ENCODE results near the gene NCAN.

NCAN gene

GRCh38 chr19:19201697-19202630 lies 9.8 kb upstream of the NCAN start:
- TF ChIP-seq EGR1 (IDR thresholded peaks at IDR 0.05) (no peak), NFIC (IDR thresholded peaks at IDR 0.05) (no peak), REST (IDR thresholded peaks at IDR 0.05; ENCODE audit: low read depth) (no peak), TEAD4 (IDR thresholded peaks at IDR 0.05) (no peak), TAF1 (IDR thresholded peaks at IDR 0.05; ENCODE audit: low read depth) (no peak), TCF12 (IDR thresholded peaks at IDR 0.05; ENCODE audit: low read depth) (no peak), FOXM1 (IDR thresholded peaks at IDR 0.05; ENCODE audit: borderline replicate concordance, low read depth) (no peak), CREB1 (IDR thresholded peaks at IDR 0.05; ENCODE audit: low read depth) (no peak), YY1 (IDR thresholded peaks at IDR 0.05; ENCODE audit: low read depth) (no peak)
- TF ChIP-seq, protein P1, sequence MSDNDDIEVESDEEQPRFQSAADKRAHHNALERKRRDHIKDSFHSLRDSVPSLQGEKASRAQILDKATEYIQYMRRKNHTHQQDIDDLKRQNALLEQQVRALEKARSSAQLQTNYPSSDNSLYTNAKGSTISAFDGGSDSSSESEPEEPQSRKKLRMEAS (IDR thresholded peaks at IDR 0.05) = no peak

DNA sequence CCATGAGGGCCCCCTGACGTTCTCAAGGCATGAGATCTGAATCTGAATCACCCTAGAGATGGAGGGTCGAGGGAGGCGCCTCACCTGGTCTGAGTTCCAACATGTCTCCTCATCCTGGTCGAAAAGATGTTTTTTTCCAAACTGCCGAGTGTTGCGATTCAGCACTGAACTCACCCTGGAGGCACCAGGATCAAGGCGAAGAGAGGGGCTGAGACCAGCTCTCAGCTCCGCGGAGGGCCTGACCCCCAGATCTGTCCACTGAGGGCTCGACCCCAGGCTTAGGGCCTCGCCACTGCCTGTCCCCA lies 9.1 kb upstream of the NCAN start:
- TF ChIP-seq RAD21 (IDR thresholded peaks at IDR 0.05; ENCODE audit: low read depth) (no peak), CREB1 (IDR thresholded peaks at IDR 0.05; ENCODE audit: low read depth) (no peak), TAF1 (IDR thresholded peaks at IDR 0.05; ENCODE audit: low read depth) (no peak), TCF12 (IDR thresholded peaks at IDR 0.05; ENCODE audit: low read depth) (no peak), NFIC (IDR thresholded peaks at IDR 0.05) (no peak), TEAD4 (IDR thresholded peaks at IDR 0.05) (no peak), CEBPB (IDR thresholded peaks at IDR 0.05) (no peak), REST (IDR thresholded peaks at IDR 0.05; ENCODE audit: low read depth) (no peak), USF1 (IDR thresholded peaks at IDR 0.05) (no peak), ZBTB7A (IDR thresholded peaks at IDR 0.05; ENCODE audit: low read depth) (no peak), EGR1 (IDR thresholded peaks at IDR 0.05) (no peak), YY1 (IDR thresholded peaks at IDR 0.05; ENCODE audit: low read depth) (no peak)
- TF ChIP-seq, protein P1 (IDR thresholded peaks at IDR 0.05) = no peak

DNA sequence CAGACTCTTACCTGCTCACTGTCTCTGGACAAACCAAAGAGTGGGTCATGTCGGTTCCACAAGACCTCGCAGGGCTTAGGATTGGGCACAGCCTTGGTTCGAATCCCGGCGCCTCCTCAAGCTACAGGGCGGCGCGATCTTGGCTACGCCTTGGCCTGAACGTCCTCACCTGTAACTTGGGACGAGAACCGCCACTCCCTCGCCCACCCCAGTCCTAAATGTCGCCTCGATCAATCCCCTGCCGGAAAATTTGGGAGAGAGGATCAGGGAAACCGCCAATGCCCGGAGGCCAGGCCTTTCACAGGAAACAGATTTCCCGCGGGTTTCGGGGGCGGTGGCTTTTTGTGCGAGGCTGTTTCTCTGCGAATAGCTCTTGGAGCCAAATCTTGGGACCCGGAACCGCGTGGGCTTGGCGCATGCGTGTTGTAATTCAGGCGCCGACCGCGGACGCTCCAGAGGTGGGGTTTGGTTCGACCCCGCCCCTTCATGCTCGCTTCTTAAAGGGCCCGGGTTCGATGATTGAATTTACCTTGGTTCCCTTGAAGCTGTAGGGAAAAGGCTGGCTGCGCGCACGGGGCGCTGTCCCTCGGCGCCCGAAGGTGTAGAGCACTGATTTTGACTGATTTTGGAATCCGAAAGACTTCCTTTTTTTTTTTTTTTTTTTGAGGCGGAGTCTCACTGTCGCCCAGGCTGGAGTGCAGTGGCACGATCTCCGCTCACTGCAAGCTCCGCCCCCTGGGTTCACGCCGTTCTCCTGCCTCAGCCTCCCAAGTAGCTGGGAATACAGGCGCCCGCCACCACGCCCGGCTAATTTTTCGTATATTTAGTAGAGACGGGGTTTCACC lies 8.5 kb upstream of the NCAN start, which contains the start of gene NR2C2AP:
Gene NR2C2AP, minus strand, starts transcription at position 403 of the 845 bp plus-strand sequence. Its CDS starts 354 bp downstream, at position 49.
- TF ChIP-seq EP300 (IDR thresholded peaks at IDR 0.05; ENCODE audit: borderline replicate concordance) = 0 out of 2 replicates have a peak, but pooled peaks have one; percentile 23
- TF ChIP-seq, protein P1 (IDR thresholded peaks at IDR 0.05) = peak; percentile 93
- TF ChIP-seq FOXM1 (IDR thresholded peaks at IDR 0.05; ENCODE audit: borderline replicate concordance, low read depth) = no peak
- TF ChIP-seq YY1 (IDR thresholded peaks at IDR 0.05; ENCODE audit: low read depth) = no peak
- peak; percentile 21; the same call in 1 of the 2 replicates for TF ChIP-seq TCF12 (IDR thresholded peaks at IDR 0.05; ENCODE audit: low read depth)
- TF ChIP-seq ZBTB7A (IDR thresholded peaks at IDR 0.05; ENCODE audit: low read depth) = no peak

GRCh38 chr19:19204181-19204580 lies 7.6 kb upstream of the NCAN start:
- TF ChIP-seq EGR1 (IDR thresholded peaks at IDR 0.05) = no peak
- TF ChIP-seq, protein P1 (IDR thresholded peaks at IDR 0.05) = no peak
- no peak for TF ChIP-seq TCF12 (IDR thresholded peaks at IDR 0.05; ENCODE audit: low read depth)
- no peak for TF ChIP-seq EP300 (IDR thresholded peaks at IDR 0.05; ENCODE audit: borderline replicate concordance)
- no peak for TF ChIP-seq USF1 (IDR thresholded peaks at IDR 0.05)
- no peak for TF ChIP-seq CREB1 (IDR thresholded peaks at IDR 0.05; ENCODE audit: low read depth)
- TF ChIP-seq RAD21 (IDR thresholded peaks at IDR 0.05; ENCODE audit: low read depth) = no peak
- no peak for TF ChIP-seq TEAD4 (IDR thresholded peaks at IDR 0.05)
- no peak for TF ChIP-seq FOXM1 (IDR thresholded peaks at IDR 0.05; ENCODE audit: borderline replicate concordance, low read depth)
- no peak for TF ChIP-seq ZBTB7A (IDR thresholded peaks at IDR 0.05; ENCODE audit: low read depth)
- no peak for TF ChIP-seq TAF1 (IDR thresholded peaks at IDR 0.05; ENCODE audit: low read depth)
- TF ChIP-seq YY1 (IDR thresholded peaks at IDR 0.05; ENCODE audit: low read depth) = no peak
- TF ChIP-seq CEBPB (IDR thresholded peaks at IDR 0.05) = no peak
- TF ChIP-seq NFIC (IDR thresholded peaks at IDR 0.05) = no peak
- no peak for TF ChIP-seq REST (IDR thresholded peaks at IDR 0.05; ENCODE audit: low read depth)
